Stimulated activated CD4-positive, alpha-beta T cell treated with anti-CD3 and anti-CD28 coated beads, Interleukin-15, amount 100 ng/mL, for 48 hours (primary cell): ENCODE results near the gene SLC16A3.

Source experiments
- DNase-seq, 2 donors: peaks; one replicate each; pipeline ENCODE4 v3.0.0-alpha.2; 2020; ENCODE audit warnings: low read depth in 2 of 2

Gene SLC16A3

DNA sequence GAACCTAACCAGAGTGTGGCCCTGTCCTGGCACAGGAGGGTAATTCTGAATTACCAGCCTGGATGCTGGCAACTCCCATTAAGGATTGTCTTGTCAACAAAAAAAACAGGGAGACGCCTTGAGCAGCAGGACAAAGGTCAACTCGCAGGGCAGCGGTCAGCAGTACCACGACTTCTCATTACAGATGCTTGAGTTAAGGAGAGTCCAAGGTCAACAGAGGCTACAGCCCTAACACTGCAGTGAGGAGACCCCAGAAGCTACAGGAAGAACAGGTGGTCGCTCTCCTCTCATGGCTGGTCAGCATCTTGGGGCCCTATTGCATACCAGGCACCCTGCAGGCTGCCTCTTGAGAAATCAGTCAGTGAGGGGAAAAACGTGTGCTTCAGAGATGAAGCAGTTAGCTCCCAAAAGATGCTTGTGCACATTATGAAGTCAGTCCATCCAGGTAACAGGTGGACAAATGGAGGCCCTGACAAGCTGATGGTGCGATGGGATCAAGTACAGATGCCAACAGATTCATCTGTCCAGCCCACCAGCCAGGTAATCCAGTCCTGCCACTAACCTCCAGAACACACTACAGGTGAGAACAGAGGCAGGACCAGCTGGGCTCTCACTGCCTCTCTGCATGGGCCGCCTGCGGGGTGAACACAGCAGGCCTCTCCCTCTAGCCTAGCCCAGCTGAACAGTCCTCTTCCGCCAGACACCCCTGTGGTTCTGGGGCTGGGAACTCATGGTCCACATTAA lies 40.5 kb downstream of the SLC16A3 start:
- DNase-seq = no peak

GRCh38 chr17:82269882-82270500 lies 41.1 kb downstream of the SLC16A3 start:
- DNase-seq = no peak

- DNase-seq = no peak
These were observed 41.8 kb downstream of the SLC16A3 start for GRCh38 chr17:82270651-82271050.

- no peak for DNase-seq
These were observed 42.6 kb downstream of the SLC16A3 start for GRCh38 chr17:82271401-82271800.

DNA sequence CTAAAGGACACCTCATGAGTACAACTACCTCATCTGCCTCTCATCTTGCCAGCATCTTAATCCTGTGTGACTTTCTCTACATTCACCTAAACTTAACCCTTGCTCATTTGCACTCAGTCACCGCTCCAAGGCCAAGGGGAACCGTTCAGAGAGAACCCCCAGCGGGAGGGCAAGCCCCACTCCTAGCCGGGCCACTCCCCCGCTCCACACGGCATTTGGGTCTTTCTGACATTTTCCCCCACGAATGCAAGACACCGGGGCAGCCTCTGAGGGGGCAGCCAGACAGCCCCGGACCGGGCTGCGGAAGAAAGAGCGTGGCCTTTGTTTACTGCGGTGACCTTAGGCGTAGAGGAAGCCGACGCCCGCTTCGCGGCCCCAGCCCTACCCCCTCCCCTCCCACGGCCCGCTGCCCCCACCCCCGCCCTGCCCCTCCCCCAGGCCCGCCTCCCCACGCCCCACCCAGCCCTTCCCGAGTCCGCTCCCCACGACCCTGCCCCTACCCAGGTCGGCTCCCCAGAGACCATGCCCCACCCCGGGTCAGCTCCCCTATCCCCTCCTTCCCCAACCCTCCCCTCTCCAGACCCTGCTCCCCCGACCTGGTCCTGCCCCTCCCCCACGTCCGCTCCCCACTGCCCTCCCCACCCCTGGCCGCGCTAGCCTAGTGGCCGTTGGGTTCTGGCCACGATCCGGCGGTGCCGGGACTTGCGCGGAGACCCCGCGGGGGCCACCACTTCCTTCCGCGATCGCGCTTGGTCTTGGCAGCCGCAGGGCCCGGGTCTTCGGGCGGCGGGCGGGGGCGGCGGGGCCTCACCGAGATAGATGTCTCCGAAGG lies 43.9 kb downstream of the SLC16A3 start:
- peak in 1 of 2 donors; percentile 23 for DNase-seq

DNA sequence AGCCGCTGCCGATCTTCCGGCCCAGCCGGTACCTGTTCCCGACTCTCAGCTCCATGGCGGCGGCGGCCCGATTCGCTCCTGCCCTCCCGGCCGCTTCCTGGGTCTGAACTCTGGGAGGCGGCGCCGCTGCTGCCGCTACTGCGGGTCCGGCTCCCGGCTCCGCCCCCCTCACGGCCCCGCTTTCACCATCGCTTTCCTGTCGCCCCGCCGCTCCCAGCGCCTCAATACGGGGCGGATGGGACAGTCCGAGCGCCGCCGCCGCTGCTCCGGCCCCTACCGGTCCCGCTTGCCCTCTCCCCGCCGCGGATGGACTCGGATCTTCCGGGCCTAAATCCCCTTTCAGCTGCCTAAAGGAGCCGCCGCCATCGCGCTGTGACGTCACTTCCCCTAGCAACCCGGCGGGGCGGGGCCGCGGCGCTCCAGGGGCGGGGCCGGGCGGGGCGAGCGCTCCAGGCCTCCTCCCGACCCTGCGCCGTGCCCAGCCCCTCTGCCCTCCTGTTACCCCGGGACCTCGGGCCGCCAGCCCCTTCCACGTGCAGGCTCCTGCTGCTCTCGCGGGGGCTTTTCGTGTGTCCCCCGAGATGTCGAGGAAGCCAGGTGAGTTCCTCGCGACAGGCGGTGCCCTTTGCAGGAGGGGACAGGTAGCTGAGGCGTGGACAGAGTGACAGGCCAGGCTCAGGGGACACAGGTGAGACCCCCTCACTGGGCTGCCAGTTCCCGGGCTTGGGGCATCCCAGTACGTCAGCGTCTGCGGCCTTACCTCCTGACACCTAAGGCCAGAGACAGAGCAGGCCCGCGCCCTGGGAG lies 44.7 kb downstream of the SLC16A3 start, which contains the start of gene CSNK1D:
CSNK1D (minus strand) TSS at position 374 of the 807 bp plus-strand sequence; CDS start at position 55, 319 bp downstream.
- peak; percentile 82 to 89 for DNase-seq

DNA sequence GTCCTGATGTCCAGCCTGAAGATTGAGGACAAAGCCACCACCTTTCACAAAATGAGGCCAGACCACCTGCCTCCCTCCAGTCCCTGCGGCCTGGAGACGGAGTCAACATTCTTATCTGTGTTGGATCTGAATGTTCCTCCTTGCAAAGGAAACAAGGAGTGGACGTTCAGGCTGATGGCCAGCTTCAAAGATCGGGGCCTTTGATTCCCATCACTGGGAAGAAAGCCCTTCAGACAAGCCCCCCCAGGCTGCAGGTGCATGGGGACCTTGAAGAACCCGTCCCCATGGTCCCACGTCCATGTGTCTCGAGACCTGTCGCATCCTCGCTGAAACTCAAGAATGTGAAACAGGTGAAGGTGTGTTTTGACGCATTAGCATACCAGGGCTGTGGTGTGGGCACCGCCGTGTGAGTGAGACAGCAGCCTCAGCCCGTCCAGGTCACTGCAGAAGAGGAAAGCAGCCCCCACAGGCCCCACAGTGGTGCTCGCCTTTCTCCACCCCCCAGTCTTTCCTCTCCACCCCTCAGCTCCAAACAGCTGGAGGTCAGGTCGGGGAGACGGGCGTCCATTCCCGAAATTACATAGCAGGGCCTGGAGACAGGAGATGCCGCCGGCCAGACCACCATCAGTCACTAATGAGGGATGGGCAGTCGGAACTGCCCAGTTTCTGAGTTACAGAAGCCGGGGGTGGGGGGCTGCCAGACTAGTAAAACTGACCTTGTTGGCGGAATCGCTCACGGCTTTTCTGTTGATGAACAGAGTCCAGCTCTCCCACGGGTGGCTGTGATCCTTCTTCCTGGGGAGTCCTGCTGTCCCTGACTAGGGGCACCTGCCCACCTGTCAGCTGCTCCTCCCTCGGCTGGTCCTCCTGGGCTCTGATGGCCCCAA lies 45.5 kb downstream of the SLC16A3 start:
- no peak for DNase-seq

DNA sequence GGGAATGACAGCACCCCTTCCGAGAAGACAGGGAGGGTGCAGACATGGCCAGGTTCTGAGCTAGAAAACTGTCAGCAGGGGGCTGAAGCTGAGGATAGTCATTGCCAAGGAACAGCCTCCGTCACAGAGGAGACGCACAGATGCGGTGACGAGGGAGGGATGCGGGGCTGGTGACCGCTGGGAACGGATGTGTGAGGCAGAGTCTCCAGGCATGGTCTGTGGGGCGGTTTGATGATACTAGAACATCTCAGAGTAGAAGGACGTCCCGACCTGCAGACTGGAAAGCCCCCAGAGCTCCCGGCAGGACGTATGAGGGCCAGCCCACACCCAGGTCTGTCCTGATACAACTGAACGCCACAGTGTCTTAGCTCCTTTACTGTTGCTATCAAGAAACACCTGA lies 46.5 kb downstream of the SLC16A3 start:
- no peak for DNase-seq

- no peak for DNase-seq
These were observed 48.1 kb downstream of the SLC16A3 start for GRCh38 chr17:82276938-82277337.

GRCh38 chr17:82277851-82278250 lies 49.0 kb downstream of the SLC16A3 start:
- DNase-seq = no peak

- no peak for DNase-seq
These were observed 49.5 kb downstream of the SLC16A3 start for GRCh38 chr17:82278308-82278707.

DNA sequence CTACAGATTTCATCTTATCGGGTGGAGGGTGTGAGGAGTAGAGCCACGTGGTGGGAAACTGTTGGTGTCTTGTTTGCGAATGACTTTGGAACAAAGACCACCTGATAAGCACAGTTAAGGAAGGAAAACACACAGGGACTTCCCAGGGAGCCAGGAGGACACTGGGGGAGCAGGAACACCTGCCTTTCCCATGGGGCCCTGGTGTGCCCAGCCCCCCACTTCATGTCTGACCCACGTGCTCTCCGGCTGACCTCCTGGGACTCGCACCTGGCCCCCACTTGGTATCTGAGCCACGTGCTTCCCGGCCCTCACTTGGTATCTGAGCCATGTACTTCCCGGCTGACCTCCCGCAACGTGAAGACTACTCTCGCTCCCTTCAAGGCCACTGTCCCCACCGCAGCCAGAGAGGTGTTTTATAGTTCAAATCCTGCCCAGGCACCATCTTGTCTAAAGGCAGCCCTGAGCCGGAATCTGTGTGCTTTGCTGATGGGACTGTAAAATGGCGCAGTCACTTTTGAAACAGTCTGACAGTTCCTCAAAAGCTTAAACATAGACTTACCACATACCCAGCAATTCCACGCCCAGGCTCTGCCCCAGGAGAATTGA lies 50.0 kb downstream of the SLC16A3 start:
- no peak for DNase-seq

GRCh38 chr17:82280537-82280936 lies 51.7 kb downstream of the SLC16A3 start:
- DNase-seq = no peak

DNA sequence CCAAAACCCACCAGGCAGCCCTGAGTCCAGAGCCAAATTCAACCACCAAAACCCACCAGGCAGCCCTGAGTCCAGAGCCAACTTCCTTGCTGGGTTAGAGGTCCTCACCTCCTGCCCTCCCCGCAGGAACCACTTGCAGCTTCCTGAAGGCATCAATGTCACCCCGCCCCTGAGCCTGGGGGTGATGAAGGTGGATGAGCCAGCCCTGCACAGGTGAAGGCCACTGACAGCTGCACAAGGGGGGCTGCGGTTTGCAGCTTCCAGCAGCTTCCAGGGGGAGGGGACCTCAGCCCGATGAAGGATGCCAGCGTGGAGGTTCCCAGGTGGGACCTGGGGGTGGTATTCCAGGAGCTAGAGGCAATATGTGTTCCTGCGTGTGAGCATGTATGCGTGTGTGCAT lies 52.2 kb downstream of the SLC16A3 start:
- DNase-seq = no peak

- peak in 1 of 2 donors; percentile 54 for DNase-seq
These were observed 52.8 kb downstream of the SLC16A3 start for GRCh38 chr17:82281502-82282238.

DNA sequence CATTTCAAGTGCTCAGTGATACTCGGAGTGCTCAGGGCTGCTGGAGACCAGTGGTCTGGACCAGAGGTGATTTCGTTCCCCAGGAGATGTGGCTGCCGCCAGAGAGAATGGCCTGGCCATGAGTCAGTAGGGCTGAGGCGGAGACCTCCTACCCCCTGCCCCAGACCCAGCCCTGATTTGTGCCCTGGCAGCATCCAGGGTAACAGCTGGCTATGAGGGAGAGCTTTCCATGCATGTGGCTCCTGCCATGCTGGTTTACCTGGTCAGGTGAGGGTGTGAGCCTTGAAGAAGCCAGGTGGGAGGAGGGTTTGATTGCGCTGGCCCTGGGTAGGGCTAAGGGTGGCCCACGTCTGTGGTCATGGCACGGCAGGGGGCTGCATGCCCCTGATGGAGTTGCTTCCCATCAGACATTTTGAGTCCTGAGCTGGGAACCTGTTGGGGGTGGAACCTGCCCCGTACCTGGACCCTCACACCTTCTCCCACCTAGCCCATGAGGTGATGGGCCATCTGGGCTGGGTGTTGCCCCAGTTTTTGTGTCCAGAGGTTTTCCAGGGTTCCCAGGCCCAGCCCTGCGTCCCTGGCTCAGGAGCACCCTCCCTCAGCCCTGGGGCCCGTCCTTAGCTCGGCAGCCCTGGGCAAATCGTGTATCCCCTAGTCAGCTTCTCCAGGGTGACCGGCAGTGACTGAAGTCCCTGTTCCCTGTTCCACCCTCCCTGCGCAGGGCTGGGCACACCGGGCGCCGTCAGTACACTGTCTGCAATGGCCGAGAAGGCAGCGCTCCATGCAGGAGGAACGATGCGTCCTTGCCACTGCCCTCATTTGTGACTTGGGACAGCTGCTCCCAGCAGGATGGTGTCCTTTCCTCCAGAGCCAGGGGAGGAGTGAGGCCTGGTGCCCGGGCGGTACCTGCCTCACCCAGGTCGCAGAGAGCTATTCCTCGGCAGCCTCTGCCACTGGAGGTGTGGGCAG lies 53.7 kb downstream of the SLC16A3 start:
- DNase-seq = no peak

DNA sequence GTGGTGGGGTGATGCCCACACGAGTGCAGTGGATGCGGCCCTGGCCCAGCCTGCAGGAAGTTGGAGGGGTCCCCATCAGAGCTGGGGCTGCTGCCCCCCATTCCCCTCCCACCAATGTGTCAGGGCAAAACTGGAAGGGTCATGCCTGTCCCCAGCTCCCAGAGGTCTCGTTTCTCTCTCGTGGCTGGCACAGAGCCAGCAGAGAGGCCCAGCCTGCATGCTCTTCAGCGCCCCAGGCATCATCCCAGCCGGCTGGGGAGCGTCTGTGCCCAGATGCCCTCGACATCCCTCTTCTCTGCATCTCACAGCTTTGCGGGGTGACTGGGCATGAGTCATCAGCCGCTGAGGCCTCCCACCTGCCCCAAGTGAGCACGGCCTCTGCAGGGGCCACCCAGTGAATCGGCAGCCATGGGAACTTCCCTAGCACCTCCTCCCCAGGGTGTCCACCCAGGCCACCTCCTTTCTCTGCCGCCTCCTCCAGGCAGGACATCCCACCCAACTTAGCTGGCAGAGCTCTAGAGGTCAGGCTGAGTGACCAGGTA lies 54.4 kb downstream of the SLC16A3 start:
- peak; percentile 52 to 60 for DNase-seq

- no peak for DNase-seq
These were observed 56.3 kb downstream of the SLC16A3 start for GRCh38 chr17:82285141-82285540.
